GM21619 (cell line): ENCODE measurements around the gene CFAP57.

Experiments
- ATAC-seq: cut with Tn5 transposase; IDR thresholded peaks from one replicate; pipeline ENCODE4 v1.9.1; 2021; ENCODE audit not compliant: unreplicated experiment

Gene CFAP57

DNA sequence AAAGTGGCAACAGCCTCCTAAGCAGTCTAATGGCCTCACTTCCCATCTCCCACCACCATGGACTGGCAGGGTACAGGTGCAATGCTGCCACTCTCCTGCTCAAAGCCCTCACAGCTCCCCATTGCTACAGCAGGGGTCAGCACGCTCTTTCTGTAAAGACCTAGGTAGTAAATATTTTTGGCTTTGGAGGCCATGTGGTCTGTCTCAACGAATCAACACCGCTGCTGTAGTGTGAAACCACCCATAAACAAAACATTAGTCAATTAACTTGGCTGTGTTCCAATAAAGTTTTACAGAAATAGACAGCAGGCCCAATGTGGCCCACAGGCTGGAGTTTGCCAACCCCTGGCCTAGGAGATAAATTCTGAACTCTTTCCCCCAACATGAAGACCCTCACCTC lies 53.0 kb downstream of the CFAP57 start:
- no peak for ATAC-seq

DNA sequence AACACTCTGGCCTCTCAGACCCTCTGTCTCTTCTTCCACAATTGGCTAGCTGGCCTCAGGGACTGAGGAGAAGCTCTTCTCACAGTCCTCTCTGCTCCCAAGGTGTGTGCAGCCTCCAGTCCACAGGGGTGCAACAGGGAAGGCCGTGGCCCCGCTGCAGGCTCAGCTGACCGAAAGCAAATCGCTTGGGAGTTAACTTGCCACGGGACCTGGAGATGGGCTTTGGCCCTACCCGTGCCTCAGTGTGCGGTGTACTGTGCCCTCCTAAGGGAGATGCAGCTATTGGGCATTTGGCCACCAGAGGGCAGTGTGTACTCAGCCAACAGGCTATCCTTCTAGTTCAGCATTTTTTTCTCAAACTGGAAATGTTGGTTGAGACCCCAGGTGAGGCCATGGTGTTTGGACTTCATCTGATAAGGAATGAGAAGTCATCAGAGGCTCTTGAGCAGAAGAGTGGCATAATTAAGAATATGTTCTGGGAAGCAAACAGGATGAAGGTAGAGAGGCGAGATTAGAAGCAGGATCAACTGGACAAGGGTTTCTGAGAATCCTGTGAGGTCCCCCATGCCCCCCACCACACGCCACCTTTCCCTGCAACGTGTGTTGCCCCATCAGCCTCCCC lies 55.1 kb downstream of the CFAP57 start:
- ATAC-seq = peak; percentile 60

DNA sequence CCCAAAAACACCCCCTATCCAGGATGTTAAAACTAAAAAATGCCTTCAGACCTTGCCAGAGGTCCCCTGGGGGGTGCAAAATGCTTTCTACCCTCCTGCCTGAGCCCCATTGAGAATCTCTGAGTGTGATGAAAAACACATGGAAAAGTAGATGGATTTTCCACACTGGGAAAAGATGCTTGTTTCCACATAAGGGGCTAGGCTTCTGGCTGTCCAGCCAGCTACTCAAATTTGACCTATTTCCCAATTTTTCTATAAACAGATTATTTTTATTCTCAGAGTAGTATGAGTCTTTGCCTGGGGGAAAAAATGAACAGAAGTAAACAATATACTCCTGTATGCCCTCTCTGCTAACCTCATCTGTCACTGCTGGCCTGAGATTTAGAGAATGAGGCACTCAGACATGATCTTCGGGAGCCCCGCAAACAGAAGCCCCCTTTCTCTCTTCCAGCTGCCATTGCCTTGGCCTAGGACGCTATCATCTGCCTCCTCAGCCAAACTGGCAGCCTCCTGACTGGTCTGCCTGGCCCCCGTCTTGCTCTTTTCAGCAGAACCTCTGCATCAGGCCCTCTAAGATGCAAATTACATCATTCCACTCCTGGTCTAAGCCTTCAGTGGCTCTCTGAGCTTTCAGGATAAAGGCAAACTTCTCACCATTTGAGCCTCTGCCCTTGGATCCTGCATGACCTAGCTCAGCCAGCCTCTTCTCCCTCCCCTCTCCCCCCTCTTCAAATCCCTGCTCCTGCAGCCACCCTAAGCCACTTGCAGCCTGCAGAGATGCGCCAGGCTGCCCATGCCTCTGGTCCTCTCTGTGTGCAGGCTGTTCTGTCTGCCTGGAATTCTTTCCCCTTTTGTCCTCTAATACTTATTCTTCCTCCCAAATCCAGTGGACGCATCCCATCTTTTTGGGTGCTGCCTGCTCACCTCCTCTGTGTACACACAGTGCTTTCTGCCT lies 58.0 kb downstream of the CFAP57 start:
- ATAC-seq = no peak

DNA sequence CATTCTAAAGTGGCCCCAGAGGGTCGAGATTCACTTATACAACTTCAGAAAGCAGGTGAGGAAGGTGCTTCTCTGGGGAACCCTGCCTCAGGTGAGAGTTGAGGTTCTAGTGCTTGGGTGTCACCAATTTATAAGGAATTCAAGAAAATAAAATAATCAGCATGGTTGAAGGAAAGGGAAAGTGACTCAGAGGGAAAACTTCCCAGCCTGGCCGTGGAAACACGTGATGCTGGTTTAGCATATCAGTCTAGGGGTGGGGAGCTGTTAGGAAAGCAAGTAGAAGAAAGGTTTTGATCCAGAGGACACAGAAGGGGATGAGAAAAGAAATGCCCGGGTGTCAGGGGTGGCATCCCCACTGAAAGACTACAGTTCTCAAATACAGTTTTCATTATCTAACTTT lies 59.9 kb downstream of the CFAP57 start:
- no peak for ATAC-seq

DNA sequence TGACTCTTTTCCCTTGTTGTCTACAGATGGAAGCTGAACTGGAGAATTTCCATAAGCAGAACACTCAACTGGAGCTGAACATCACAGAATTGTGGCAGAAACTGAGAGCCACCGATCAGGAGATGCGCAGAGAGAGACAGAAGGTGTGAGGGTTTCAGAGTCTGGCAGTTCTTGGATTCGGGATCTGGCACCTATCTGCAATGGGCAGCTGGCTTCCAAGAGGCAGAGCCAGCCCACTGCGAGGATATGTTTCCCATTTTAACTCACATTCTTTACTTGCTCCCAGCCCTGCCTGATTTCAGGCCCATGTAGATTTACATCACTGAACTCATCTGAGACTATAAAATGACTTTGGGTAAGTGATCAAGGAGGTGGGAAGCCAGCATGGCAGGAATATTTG lies 60.4 kb downstream of the CFAP57 start:
- ATAC-seq = no peak

DNA sequence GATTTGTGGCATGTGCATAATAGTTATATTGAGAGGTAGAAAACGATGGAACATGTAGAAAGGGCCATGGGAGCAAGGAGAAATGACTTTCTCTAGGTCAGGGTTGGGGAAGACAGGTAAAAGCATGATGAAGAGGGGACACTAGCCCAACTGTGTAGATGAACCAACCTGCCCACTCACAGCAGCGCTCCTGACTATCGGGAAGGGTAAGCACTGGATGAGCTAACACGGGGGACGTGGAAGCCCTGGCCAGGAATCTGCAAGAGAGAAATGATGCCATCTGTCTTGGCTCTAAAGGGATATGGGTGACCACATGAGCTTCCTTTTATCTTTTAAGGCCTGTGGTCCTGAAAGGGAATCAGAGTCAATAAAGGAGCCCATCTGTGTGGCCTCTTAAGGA lies 61.5 kb downstream of the CFAP57 start:
- no peak for ATAC-seq

DNA sequence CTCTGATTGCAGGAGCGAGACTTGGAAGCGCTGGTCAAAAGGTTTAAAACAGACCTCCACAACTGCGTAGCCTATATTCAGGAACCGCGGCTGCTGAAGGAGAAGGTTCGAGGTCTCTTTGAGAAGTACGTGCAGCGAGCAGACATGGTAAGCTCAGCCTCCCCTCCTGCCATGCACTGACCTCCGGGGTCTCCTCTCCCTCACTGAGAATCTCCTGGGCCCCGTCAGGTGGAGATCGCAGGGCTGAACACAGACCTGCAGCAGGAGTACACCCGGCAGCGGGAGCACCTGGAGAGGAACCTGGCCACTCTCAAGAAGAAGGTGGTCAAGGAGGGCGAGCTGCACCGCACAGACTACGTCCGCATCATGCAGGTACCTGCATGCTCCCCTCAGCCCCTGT lies 62.1 kb downstream of the CFAP57 start:
- ATAC-seq = no peak

DNA sequence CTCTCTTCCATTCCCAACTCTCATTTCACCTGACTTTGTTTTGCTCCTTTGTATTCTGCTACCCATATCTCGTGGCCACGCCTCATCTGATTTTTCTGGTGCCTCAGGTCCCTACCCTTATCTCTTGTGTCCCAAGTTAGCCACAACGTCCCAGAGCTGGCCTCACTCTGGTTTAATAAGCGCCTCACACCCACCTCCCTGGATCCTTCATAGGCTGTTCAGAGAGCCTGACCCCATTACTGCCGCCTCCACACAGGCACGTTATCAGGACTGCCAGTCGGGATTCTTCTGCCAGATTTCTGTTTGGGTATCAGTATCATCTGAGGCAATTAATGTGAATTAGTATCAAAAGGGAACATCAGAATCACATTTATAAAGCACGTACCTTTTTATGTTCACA lies 62.9 kb downstream of the CFAP57 start:
- ATAC-seq = no peak

DNA sequence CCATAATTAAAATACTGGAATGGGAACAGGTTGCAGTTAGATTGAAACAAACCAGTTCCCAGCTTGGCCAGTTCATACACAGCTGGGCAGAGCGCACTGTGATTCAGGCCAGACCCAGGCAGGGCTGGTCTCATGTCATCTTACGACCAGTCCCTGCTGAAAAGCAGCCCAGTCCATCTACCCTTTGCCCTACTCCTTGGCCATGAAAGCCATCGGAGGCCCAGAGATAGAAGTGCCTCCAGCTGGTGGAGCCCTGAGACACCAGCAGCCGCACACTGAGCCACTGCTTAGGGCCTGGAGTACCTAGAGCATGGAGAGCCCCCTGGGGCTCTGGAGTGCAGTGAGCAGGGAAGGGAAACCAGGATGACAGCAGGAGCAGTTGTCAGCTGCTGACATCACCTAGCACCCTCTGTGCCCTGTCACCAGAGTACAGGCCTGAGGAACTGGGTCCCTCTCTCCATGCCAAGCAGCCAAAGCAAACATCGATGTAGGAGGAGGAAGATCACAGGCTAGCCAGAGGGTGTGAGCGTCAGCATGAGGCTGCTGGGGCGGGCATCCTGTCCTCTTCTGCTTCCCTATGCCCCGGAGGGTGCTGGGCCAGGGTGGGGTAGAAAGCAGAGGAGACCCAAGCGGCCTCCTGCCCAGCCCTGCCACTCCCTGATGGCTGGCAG lies 63.5 kb downstream of the CFAP57 start:
- no peak for ATAC-seq

DNA sequence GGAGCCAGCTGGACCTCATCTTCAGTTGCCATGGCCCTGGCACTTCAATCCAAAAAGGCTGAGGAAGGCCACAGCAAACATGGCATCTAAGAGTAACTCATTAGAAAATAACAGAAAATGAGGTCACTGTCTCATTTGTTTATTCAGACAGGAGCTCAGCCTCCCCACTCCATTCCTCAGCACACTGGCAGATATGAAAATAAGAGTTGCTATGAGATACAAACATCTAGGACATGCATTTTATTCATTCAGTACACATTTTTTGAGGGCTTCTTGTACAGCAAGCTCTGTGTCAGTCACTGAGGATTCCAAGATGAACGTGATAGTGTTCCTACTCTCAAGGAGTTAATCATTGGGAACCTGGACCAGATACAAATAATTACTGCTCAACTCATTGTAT lies 65.0 kb downstream of the CFAP57 start:
- no peak for ATAC-seq

DNA sequence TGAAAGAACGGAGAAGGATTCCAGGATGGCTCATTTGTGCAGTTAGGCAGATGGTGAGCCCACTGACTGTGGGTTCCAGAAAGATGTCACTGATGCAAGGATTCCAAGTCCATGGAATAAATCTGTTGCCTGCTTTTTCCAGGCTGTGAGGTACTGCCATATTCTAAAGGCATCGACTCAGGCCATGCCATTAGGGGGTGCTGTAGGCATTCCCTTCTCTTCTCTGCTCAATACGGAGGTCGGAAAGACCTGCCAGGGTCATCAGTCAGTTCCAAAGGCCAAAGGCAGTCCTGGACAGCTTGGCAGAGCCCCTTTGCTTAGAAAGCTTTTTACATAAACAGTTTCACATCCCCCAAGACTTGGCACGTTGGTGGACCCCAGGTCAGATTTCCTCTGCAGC lies 66.0 kb downstream of the CFAP57 start:
- no peak for ATAC-seq

DNA sequence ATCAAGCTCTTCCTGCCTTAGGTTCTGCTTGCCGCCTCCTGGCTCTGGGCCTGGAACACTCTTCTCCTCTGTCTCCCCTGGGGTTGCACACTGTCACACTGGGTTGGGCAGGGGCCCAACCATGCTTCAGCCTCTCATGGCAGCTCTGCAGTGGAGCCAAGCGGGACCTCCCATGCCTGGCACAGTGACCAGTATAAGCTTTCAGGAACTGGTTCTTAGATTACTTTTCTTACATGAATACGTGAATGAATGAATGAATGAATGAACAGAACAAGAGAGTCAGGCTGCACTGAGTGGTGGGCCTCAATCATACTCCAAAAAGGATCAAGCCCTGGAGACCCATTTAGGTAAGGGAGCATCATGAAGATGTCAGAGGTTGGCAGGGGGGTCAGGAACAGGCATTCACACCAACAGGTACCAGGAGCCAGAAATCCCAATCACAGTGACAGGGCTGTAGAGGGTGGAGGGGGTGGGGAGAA lies 66.9 kb downstream of the CFAP57 start:
- ATAC-seq = no peak

DNA sequence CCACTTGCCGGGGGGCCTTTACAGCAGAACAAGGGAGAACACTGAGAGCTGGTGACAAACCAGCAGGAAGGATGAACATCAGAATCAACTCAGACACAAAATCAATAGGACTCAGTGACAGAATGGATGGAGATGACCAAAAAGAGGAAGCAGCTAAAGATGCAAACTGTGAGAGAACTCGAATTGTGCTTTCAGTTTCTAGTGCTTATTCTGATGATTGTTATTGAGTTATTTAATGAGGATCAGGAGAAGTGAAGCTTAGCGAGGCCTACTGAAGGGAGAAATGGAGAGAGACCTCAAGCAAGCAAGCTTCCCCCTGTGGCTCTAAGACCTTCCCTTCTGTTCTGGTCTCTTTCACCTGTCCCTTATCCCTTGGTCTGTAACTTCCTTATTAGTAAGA lies 67.4 kb downstream of the CFAP57 start:
- peak; percentile 92 for ATAC-seq

DNA sequence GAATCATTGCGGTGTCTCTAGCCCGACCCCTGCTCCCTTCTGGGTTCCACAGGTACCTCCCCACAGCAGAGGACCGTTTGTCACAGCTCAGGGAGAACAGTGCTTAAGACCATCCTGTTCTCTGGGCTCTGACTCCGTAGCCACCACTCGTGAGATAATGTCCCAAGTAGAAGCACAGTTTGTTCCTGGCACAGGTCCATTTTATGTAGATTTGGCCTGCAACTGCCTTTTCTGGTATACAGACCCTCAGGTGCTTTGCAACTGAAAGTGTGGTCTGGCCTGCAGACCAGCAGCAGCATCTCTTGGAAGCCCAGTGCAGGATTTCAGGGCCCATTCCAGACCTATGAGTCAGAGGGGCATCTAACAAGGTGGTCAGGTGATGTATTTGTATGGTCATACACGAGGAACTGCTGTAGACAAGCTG lies 69.3 kb downstream of the CFAP57 start:
- no peak for ATAC-seq

DNA sequence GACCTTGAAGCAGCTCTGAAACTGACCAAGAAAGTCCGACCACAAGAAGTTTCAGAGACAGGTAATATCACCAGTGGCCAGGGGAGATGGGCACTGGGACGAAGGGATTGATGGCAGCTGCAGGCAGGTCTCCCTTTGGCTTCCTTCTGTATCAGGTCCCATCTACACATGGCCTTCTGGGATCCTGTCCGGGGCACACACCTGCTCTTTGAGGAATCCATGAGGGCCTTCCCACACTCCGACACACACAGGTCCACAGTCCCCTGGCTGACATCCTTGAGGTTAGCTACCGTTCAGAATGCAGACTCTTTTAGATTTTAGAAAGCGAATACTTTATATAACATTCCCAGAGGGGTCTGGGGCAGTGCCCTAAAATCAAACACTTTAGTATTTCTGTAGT lies 71.2 kb downstream of the CFAP57 start:
- no peak for ATAC-seq

DNA sequence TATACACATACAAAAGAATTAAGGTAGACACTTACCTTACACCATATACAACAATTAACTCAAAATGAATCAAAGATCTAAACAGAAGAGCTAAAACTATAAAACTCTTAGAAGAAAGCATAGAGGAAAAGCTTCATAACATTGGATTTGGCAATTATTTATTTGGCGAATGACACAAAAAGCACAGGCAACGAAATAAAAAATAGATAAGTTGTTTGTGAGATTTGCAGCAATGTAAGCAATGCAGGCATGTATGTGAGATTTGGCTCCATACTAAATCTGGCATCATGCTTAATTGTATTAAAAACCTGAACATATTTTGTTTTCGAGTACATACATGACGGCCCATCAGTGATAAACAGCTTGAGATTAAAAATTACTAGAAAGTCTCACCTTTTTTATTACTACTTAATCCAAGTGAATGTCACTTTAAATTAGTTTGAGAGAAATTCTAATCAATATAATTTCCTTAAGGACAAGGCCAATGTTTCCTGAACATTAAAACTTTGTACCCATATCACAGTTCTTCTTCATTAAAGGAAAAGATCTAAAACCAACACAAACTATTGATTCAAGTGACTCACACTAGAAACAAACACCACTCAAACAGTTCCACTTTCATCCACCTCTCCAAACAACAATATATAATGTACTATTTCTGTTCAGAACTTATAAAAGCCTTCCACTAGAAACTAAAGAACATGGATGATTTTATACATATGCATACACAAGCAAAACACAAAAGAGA lies 74.5 kb downstream of the CFAP57 start:
- no peak for ATAC-seq

DNA sequence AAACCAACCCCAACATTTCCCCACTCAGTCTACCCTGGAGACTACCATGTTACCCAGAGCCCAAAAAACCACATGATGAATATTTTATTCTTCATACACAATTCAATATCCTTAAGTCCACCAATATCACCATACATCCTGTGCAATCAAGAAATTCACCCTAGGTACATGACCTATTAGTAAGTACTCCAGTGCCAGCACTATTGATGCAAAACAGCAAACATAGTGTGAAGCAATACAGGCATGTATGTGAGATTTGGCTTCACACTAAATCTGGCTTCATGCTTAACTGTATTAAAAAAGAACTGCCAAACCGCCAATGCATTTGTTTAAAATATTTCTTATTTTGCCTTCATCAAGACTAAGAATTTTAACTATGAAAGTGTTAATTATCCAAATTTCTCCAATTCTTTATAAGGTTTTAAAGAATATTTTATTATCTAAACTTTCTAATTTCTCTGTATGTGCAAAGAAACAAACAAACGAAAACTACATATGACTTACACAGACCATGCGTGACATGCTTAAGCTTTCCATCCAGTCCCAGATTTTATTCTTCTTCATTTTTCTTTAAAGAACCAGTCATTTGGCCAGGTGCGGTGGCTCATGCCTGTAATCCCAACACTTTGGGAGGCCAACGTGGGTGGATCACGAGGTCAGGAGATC lies 75.3 kb downstream of the CFAP57 start:
- ATAC-seq = no peak

DNA sequence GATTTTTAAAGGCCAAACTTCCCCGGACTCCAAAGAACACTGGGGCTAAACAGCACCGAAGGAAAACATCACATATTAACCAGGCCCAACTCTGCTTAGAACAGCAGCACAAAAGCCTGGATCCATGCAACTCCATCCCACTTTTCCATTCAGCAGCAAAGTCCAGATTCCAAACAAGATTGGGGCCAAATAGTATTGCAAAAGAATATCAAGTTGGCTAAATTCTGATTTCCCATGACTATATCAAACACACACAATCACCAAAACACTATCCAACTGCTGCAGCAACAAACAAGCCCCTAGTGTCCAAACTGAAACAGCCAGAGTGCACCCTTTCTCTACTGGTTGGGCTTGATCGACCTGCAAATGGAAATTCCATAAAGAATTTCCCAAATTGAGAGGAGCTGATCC lies 78.2 kb downstream of the CFAP57 start:
- no peak for ATAC-seq

DNA sequence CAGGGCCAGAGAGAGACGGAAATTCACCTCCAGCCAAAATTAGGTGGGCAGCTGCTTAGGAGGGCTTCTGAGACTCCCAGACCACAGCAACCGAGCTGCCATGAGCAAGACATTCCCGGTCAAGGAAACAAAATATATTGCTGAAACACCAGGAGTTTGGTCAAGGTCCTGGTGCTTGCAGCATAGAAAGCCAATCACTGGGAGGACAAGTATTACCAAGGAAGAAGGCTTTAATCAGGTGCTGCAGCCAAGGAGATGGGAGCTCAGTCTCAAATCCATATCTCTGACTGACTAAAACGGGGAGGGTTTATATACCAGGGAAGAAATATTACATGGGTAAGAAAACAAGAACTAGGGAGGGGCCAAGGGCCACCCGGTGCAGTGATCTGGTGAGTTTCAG lies 78.9 kb downstream of the CFAP57 start:
- no peak for ATAC-seq

DNA sequence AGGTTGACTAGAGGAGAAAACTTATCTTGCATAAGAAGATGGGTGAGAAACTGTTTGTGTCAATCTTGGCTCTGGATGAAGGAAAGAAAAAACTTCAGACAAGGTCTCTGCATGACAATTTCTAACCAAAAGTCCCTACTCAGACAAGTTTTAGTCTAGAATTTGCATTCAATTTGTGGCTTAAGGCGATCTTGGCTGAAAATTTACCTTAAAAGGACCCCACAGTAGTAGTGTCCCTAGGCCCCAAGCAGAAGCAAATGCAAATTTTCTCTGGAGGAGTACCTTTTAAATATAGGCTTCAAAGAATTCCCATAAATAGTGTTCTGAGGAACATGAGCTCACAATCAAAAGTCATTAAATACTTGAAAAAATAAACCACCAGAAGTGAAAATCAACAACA lies 80.1 kb downstream of the CFAP57 start:
- ATAC-seq = no peak

DNA sequence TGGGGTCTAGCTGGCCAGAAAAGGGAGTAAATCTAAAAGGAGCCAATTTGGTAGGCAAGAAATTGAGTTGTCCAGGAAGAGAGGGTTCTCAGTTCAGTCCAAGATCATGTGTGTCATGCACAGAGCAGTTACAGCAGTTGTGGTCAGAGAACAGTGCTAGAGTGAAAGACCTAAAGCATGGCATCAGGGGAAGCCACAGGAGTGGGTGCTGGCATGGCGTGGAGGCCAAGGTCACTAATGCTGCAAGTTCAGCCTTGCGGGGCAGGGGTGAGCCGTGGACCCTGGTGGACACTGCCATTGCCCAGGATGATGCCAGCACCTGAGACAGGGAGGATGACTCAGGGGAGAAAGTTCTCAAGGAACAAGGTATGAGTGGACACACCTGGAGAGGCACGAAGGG lies 81.0 kb downstream of the CFAP57 start:
- no peak for ATAC-seq
